ENCODE data around the gene KCNH4.
A peak's percentile ranks its signal among the peaks of the same experiment; 100 is the strongest.

The KCNH4 gene

DNA sequence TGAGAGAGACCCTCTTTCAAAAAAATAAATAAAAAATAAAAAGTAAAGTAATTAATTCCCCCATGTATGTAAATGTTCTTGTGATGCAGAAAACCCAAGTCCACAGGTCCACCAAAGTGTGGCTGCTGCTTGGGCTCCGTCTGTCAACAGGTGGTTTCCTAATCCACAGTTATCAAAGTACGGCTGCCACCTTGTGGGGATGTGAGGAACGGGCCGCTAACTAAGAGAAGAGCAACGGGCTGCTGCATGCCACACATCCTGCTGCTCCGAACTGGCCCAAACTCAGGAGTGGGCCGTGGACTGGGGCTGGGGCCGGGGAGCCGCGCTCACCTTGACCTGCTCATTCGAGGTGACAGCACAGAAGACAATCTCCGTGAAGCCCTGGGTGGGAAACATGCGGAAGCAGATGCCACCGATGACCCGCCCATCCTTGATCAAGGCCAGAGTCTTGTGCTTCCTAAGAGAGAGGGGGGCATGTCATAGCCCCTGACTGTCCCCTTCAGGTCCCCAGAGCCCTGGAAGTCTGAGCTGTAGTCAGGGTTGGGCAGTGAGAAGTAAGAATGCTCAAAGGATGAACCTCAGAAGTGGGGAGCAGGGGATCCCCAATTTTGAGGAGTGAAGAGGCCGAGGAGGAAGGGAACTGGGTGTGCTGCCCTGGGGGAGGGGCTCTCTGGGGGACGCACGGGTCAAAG is 64.1 kb downstream of the KCNH4 start:
- DNase-seq = peak; percentile 35

- no peak for DNase-seq
These were observed 66.8 kb downstream of the KCNH4 start for GRCh38 chr17:42114118-42114517.

- DNase-seq = no peak
These were observed 67.5 kb downstream of the KCNH4 start for GRCh38 chr17:42113293-42114069.

GRCh38 chr17:42112552-42113176 is 68.3 kb downstream of the KCNH4 start, which contains the start of gene DHX58:
Gene DHX58, minus strand, starts transcription at chr17:42112714. Its CDS starts 822 bp downstream, at chr17:42111892.
- no peak for DNase-seq

DNA sequence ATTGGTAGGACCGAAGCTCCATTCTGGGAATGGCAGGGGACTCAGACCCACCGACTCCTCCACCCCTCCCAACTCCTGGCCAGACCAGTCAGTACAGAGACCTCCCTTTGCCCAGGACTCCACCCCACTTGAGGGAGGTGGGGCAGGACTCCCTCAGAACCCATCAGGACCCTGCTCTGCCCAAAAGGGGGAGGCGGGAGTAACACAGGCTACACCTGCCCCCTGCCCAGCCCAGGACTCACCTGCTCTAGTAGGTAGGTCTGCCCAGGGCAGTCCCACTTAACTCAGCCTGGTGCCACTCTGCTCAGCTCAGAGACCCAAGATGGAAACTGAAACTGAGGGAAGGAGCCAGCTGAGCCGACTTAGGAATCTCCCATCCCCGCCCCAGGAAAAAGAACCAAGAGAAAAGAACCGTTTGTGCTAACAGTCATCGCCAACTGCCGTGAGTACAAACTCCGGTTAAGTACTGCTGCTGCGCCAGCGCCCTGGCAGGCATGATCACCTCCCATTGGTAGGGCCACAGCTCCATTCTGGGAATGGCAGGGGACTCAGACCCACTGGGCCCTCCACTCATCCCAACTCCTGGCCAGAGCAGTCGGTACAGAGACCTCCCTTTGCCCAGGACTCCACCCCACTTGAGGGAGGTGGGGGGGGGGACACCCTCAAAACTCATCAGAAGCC is 68.9 kb downstream of the KCNH4 start:
- DNase-seq = no peak

GRCh38 chr17:42111265-42111636 is 69.7 kb downstream of the KCNH4 start:
- DNase-seq = no peak

DNA sequence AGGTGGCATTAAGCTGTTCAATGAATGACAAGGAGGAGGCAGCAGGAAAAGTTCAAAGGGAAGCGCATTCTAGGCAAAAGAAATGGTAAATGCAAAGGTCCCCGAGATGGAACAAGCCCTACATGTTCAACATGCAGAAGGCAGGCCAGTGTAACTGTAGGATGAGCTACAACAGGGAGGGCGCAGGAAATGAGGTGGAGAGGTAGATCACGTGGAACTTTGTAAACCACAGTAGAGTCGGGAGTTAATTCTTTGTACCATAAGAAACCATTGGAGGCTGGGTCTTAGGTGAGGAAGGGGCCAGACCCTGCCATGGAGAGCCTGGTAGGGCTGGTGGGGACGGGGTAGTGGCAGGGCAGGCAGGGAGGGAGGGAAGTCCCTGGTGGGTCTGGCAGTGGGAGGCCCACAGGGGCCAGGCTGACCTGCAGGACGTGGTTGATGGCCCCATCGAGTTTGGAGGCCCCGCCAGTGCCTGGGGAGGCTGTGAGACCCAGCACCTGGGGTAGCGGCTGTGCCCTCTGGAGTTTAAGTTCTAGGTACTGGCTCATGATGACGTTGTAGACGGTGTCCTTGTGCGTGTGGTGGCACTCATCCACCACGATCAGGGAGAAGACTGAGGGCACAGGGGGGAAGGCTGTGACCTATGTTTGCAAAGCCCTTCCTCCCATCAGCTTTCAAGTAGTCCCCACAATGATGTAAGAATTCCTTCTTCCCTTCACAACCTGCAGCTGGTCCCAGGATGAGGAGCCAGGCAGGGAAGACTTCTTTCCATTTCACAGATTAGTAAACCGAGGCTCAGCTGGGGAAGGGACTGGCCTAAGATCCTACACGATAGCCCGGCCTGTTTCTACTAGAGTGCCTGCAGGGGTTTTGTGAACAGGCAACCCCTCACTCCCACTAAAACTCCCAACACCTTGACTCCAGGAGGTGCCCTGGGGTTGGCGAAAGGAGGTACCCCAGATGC is 70.4 kb downstream of the KCNH4 start:
- DNase-seq = no peak

DNA sequence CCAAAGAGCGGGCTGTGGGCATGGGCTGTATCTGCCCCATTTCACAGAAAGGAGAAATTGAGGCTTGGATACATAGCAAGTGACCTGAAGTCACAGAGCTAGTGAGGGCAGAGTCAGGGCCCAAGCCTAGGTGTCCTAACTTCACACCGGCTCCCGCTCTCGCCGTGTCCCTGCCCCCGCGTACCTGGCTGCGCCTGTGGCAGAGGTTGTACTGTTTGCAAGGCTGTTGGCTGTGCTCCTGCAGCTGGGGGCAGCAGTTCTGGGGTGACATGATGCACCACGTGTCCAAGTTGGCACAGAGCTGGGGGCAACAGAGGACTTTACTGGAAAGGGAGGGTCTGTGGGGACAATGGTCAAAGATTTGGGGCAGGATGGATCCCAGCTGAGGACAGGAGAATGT is 71.9 kb downstream of the KCNH4 start:
- no peak for DNase-seq

GRCh38 chr17:42107597-42108576 is 73.1 kb downstream of the KCNH4 start:
- peak; percentile 80 for DNase-seq

DNA sequence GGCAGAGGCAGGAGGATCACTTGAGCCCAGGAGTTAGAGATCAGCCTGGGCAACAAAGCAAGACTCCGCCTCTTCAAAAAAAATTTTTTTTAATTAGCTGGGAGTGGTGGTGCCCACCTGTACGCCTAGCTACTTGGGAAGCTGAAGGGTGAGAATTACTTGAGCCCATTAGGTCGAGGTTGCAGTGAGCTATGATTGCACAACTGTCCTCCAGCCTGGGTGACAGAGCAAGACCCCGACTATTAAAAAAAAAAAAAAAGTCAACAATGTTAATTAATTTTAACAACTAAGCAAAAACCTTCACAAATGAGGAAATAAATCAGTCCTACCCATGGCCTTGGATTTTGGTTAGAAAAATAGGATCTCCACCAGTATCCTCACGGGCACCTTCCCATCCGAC is 73.8 kb downstream of the KCNH4 start:
- no peak for DNase-seq
